Fibroblast of the aortic adventitia (primary cell): ENCODE results near the gene ACMSD. TPM values are rescaled to one million over a fixed set of nuclear protein-coding genes. Genes with fewer than 3 reads are reported as not detected.

Source experiments
- DNase-seq: peaks from one replicate; pipeline ENCODE4 v3.0.0-alpha.2; 2010; ENCODE audit warnings: low read depth
- H3K4me3 ChIP-seq: 2 replicates; pipeline ENCODE4 v1.5.1; 2011; ENCODE audit warnings: low read depth, mild to moderate bottlenecking, control low read depth, low read length, moderate library complexity
- total RNA-seq: library from RNA; depleted of rRNA; stranded (reverse); fragments of >200 nt; gene quantifications from 2 replicates; pipeline ENCODE4 v1.2.3, GENCODE V29; 2012; ENCODE audit warnings: low replicate concordance
- TF ChIP-seq, protein P1 (sequence below): IDR thresholded peaks from 2 replicates; pipeline ENCODE4 v1.5.1; 2011; ENCODE audit warnings: mild to moderate bottlenecking, low read length, control low read depth, inconsistent platforms; ENCODE audit not compliant: insufficient read depth

ACMSD gene
- total RNA-seq, 1 donor: not detected

DNA sequence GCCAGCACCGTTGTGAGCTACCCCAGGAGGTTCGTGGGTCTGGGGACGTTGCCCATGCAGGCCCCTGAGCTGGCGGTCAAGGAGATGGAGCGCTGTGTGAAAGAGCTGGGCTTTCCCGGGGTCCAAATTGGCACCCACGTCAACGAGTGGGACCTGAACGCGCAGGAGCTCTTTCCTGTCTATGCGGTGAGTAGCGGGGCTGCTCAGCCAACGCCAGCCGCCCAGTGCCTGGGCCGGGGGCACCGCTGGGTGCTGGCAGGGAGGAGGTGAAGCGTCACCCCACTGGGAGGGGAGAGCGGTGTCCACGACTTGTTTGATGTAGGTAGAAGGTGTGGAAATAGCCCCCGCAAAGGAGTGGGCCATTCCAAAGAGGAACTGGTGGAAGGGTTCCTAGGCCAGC is 25.0 kb downstream of the ACMSD start:
- no peak for DNase-seq
- TF ChIP-seq, protein P1, sequence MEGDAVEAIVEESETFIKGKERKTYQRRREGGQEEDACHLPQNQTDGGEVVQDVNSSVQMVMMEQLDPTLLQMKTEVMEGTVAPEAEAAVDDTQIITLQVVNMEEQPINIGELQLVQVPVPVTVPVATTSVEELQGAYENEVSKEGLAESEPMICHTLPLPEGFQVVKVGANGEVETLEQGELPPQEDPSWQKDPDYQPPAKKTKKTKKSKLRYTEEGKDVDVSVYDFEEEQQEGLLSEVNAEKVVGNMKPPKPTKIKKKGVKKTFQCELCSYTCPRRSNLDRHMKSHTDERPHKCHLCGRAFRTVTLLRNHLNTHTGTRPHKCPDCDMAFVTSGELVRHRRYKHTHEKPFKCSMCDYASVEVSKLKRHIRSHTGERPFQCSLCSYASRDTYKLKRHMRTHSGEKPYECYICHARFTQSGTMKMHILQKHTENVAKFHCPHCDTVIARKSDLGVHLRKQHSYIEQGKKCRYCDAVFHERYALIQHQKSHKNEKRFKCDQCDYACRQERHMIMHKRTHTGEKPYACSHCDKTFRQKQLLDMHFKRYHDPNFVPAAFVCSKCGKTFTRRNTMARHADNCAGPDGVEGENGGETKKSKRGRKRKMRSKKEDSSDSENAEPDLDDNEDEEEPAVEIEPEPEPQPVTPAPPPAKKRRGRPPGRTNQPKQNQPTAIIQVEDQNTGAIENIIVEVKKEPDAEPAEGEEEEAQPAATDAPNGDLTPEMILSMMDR: no peak
- no peak overlapping the region for H3K4me3 ChIP-seq

DNA sequence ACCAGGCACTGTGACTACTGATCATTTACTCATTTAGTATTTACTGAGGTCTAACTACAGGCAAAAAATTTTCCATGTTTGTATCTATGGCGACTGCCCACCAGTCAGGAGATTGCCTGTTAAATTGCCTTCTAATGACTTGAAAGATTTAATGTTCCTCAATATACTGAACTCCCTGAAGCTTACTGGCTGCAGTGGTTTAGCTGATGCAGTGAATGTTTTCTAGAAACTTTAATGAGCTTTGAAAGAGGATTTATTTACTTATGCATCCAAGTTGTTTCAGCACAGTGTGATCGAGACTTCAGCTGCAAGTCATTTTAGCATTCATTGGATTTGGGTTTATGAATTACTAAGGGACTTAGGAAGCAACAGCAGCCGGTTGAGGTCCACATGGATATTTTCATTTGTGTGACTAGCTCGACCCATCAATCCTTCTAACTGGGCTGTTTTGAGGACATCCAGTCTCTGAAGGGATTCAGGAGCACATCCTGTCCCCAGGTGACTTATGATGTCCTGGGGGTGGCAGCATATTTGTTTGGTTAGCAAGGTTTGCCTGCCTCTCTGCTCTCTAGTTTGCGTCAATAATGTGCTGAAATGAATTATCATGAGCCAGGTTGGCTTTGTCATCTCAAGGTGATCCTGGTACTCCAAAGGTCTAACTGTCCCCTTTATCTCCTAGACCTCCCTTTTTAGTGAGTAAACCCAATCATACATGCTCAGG is 26.8 kb downstream of the ACMSD start:
- DNase-seq: no peak
- H3K4me3 ChIP-seq: no peak overlapping the region
- TF ChIP-seq, protein P1: no peak

GRCh38 chr2:134866498-134867099 is 28.2 kb downstream of the ACMSD start:
- TF ChIP-seq, protein P1: no peak
- H3K4me3 ChIP-seq: no peak overlapping the region
- DNase-seq: peak; percentile 31

DNA sequence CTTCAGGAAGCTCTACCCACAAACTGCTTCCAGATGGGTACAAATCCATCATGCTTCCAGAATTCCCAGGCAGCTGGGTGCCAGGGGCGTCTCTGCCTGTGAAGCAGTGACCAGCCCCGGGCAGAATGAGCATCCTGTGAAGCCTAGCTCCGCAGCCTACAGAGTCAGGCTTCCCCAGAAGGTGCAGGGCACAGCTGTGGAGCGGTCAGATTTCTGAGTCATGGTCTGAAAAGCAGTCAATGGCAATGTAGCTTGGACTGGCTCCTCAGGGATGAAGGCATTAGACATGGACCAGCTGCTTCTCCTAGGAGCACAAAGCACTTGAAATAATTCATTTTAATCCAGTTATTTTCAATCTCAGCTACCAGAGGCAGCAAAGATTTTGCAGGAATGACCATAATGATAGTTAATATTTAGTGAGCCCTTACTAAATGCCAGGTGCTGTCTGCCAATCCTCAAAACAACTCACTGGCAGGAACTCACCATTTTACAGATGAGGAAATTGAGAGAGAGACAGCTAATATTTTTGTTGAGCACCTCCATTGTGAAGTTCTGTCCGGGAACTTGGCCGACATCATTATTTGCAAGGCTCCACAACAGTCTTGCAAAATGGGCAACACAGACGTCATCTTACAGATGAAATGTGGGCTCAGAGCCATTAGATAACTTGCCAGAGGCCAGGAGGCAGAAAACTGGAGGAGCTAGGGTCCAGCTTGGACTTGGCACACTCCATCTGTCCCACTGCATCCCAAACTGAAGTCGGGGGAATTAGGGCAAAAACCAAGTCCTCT is 31.7 kb downstream of the ACMSD start:
- TF ChIP-seq, protein P1: no peak
- peak; percentile 45 for DNase-seq

DNA sequence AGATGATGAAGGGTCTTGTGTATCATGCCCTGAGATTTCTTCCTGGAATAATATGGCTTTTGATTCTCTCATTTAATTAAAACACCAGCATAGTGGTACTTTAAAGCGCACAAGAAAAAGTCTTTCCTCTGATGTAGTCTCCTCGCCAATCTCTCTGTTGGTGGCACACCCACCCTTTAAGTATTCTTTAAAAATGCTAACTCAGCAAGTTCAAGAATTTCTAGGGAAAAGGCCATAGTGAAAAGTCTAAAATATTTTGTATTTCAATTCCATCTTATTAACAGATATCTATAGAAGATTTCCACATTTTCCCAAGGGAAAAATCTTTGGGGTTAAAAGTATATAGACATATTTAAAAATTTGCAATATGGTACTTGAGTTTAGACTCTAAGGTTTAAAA is 34.7 kb downstream of the ACMSD start:
- TF ChIP-seq, protein P1: no peak
- H3K4me3 ChIP-seq: no peak overlapping the region
- DNase-seq: no peak

More for the DNA sequence above, 31.7 kb downstream of the ACMSD start:
- no peak overlapping the region for H3K4me3 ChIP-seq

DNA sequence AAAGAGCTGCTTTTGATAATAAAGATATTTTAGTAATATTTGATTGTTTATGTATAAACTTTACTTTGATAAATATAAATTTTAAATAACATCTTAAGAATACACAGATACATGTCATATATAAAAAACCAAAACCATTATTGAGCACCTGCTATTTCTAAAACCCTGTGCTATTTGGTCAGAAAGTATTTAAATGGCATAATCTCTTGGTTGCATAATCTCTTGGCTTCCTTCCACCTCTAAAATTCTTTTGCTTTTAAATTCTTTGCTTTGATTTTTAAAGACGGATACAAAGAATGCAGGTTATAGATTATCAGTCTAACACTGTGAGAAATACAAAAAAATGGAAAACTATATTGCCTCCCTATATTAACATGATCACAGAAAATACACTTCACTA is 36.9 kb downstream of the ACMSD start:
- no peak overlapping the region for H3K4me3 ChIP-seq
- TF ChIP-seq, protein P1: no peak
- DNase-seq: peak; percentile 46
